Measurements from ENCODE around the gene ERGIC3. TPM values are rescaled to one million over a fixed set of nuclear protein-coding genes. Genes with fewer than 3 reads are reported as not detected.

ERGIC3 gene
- total RNA-seq, 1 donor from 2014 or later = 328 TPM

DNA sequence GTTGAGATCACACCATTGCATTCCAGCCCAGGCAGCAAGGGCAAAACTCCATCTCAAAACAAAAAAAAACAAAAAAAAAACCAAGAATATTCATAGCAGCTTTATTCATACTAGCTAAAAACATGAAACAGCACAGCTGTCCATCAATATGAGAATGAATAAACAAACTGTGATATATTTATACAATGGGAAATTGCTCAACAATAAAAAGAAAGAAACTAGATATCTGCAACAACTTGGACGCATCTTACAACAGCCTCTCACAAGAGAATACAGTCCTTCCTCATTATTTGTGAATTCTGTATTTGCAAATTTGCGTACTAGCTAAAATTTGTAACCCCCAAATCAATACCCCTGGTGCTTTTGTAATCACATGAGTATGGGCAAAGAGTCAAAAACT lies 45.6 kb downstream of the ERGIC3 start:
- H3K9me3 ChIP-seq (ENCODE audit: control insufficient read depth in 3 of 3, low read length in 3 of 3) = no peaks in the 10 kb centered on the region
- H3K4me1 ChIP-seq (ENCODE audit: control insufficient read depth in 3 of 3, insufficient read depth in 3 of 3, low read length in 3 of 3) = no peaks in the 10 kb centered on the region
- no peaks in the 10 kb centered on the region for H3K36me3 ChIP-seq (ENCODE audit: control insufficient read depth in 3 of 3, insufficient read depth in 3 of 3, low read length in 3 of 3)
- no peak overlapping the region for H3K27ac ChIP-seq (ENCODE audit: low read depth, low read length)
- no peak overlapping the region for H3K4me3 ChIP-seq (ENCODE audit: low read length in 3 of 3)
- no peaks in the 10 kb centered on the region for H3K27me3 ChIP-seq (ENCODE audit: control insufficient read depth in 3 of 3, insufficient read depth in 3 of 3, low read length in 3 of 3)
- no peak overlapping the region for H3K9ac ChIP-seq (ENCODE audit: low read depth in 1 of 3, low read length in 3 of 3)

DNA sequence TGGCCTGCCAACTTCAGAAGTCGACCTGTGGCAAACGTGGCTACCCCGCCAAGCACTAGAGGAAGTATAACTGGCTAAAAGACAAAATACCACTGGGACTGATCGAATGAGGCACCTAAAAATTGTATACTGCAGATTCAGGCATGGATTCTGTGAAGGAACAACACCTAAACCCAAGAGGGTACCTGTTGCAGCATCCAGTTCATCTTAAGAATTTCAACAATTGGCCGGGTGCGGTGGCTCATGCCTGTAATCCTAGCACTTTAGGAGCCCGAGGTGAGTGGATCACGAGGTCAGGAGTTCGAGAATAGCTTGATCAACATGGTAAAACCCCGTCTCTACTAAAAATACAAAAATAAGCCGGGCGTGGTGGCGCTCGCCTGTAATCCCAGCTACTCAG lies 46.5 kb downstream of the ERGIC3 start:
- Histone ChIP-seq H3K9me3 (ENCODE audit: control insufficient read depth in 3 of 3, low read length in 3 of 3) (no peaks in the 10 kb centered on the region), H3K36me3 (ENCODE audit: control insufficient read depth in 3 of 3, insufficient read depth in 3 of 3, low read length in 3 of 3) (no peaks in the 10 kb centered on the region), H3K4me1 (ENCODE audit: control insufficient read depth in 3 of 3, insufficient read depth in 3 of 3, low read length in 3 of 3) (no peaks in the 10 kb centered on the region), H3K27me3 (ENCODE audit: control insufficient read depth in 3 of 3, insufficient read depth in 3 of 3, low read length in 3 of 3) (no peaks in the 10 kb centered on the region), H3K27ac (ENCODE audit: low read depth, low read length) (no peak overlapping the region), H3K9ac (ENCODE audit: low read depth in 1 of 3, low read length in 3 of 3) (no peak overlapping the region), H3K4me3 (ENCODE audit: low read length in 3 of 3) (no peak overlapping the region)

DNA sequence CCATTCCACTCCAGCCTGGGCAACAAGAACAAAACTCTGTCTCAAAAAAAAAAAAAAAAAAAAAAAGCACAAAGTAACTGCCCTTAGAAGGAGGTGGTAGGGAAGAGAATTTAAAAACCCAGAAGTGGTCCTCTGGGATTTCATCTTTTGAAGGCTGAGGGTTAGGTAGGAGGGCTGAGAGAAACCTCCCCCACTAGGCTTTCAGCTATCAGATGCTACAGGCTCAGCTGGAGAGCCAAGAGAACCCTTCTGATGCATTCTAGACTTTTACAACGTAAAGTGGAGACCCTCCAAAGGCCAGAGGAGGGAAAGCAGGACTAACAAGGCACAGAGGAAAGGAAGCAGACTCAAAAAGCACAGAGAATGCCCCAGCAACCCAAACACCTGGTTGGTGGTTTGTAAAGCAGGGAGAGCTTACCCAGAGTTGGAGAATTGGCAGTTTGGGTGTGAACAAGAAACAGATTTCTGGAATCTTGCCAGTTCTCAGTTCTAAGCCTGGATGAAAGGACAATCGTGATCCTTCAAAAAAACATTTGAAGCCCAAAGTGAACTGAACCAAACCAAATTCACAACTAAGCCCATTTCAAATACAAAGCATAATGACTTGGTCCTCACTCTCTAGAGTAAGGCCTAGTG lies 50.6 kb downstream of the ERGIC3 start:
- no peaks in the 10 kb centered on the region for H3K9me3 ChIP-seq (ENCODE audit: control insufficient read depth in 3 of 3, low read length in 3 of 3)

GRCh38 chr20:35595456-35595855 lies 53.6 kb downstream of the ERGIC3 start:
- Histone ChIP-seq H3K36me3 (ENCODE audit: control insufficient read depth in 3 of 3, insufficient read depth in 3 of 3, low read length in 3 of 3) (no peaks in the 10 kb centered on the region), H3K4me3 (ENCODE audit: low read length in 3 of 3) (no peak overlapping the region), H3K27ac (ENCODE audit: low read depth, low read length) (no peak overlapping the region), H3K9ac (ENCODE audit: low read depth in 1 of 3, low read length in 3 of 3) (no peak overlapping the region), H3K27me3 (ENCODE audit: control insufficient read depth in 3 of 3, insufficient read depth in 3 of 3, low read length in 3 of 3) (peaks cover 5 to 11% (median 7%) of the 10 kb centered on the region in 3 donors), H3K4me1 (ENCODE audit: control insufficient read depth in 3 of 3, insufficient read depth in 3 of 3, low read length in 3 of 3) (peaks cover 0 to under 1% (median 0%) of the 10 kb centered on the region in 3 donors), H3K9me3 (ENCODE audit: control insufficient read depth in 3 of 3, low read length in 3 of 3) (no peaks in the 10 kb centered on the region)

More for the DNA sequence above, 50.6 kb downstream of the ERGIC3 start:
- Histone ChIP-seq H3K27ac (ENCODE audit: low read depth, low read length) (no peak overlapping the region), H3K9ac (ENCODE audit: low read depth in 1 of 3, low read length in 3 of 3) (no peak overlapping the region), H3K4me1 (ENCODE audit: control insufficient read depth in 3 of 3, insufficient read depth in 3 of 3, low read length in 3 of 3) (no peaks in the 10 kb centered on the region), H3K27me3 (ENCODE audit: control insufficient read depth in 3 of 3, insufficient read depth in 3 of 3, low read length in 3 of 3) (no peaks in the 10 kb centered on the region), H3K4me3 (ENCODE audit: low read length in 3 of 3) (no peak overlapping the region), H3K36me3 (ENCODE audit: control insufficient read depth in 3 of 3, insufficient read depth in 3 of 3, low read length in 3 of 3) (no peaks in the 10 kb centered on the region)

GRCh38 chr20:35595901-35596300 lies 54.0 kb downstream of the ERGIC3 start:
- H3K36me3 ChIP-seq (ENCODE audit: control insufficient read depth in 3 of 3, insufficient read depth in 3 of 3, low read length in 3 of 3) = no peaks in the 10 kb centered on the region

DNA sequence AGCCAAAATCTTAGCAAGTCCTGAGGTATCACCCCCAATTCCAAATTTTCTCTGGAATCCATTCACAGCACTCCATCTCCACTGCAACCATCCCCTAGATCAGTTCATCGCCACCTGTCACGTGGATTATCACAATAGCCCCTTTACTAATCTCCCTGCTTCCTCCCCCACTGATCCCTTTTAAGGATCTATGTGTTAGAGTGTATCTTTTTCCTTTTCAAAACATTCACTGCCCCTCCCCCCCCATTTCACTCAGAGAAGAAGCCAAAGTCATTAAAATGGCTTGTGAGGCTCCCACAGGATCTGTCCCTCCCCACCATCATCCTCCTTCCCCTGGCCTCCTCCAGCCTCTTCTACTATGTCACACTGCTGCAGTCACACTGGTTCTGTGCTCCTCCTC lies 55.3 kb downstream of the ERGIC3 start:
- H3K9me3 ChIP-seq (ENCODE audit: control insufficient read depth in 3 of 3, low read length in 3 of 3) = no peaks in the 10 kb centered on the region

More at GRCh38 chr20:35595901-35596300, 54.0 kb downstream of the ERGIC3 start:
- no peak overlapping the region for H3K27ac ChIP-seq (ENCODE audit: low read depth, low read length)
- peaks cover 5 to 14% (median 10%) of the 10 kb centered on the region in 3 donors for H3K27me3 ChIP-seq (ENCODE audit: control insufficient read depth in 3 of 3, insufficient read depth in 3 of 3, low read length in 3 of 3)
- peaks cover 4% of the 10 kb centered on the region in 3 donors for H3K4me1 ChIP-seq (ENCODE audit: control insufficient read depth in 3 of 3, insufficient read depth in 3 of 3, low read length in 3 of 3)
- H3K9ac ChIP-seq (ENCODE audit: low read depth in 1 of 3, low read length in 3 of 3) = no peak overlapping the region
- no peaks in the 10 kb centered on the region for H3K9me3 ChIP-seq (ENCODE audit: control insufficient read depth in 3 of 3, low read length in 3 of 3)
- H3K4me3 ChIP-seq (ENCODE audit: low read length in 3 of 3) = no peak overlapping the region

GRCh38 chr20:35598476-35598875 lies 56.6 kb downstream of the ERGIC3 start:
- no peak overlapping the region for H3K27ac ChIP-seq (ENCODE audit: low read depth, low read length)
- no peaks in the 10 kb centered on the region for H3K9me3 ChIP-seq (ENCODE audit: control insufficient read depth in 3 of 3, low read length in 3 of 3)
- peaks cover 9 to 19% (median 15%) of the 10 kb centered on the region in 3 donors for H3K4me1 ChIP-seq (ENCODE audit: control insufficient read depth in 3 of 3, insufficient read depth in 3 of 3, low read length in 3 of 3)
- no peaks in the 10 kb centered on the region for H3K36me3 ChIP-seq (ENCODE audit: control insufficient read depth in 3 of 3, insufficient read depth in 3 of 3, low read length in 3 of 3)
- no peak overlapping the region for H3K4me3 ChIP-seq (ENCODE audit: low read length in 3 of 3)
- H3K9ac ChIP-seq (ENCODE audit: low read depth in 1 of 3, low read length in 3 of 3) = no peak overlapping the region
- peaks cover 9 to 17% (median 15%) of the 10 kb centered on the region in 3 donors for H3K27me3 ChIP-seq (ENCODE audit: control insufficient read depth in 3 of 3, insufficient read depth in 3 of 3, low read length in 3 of 3)

More for the DNA sequence above, 55.3 kb downstream of the ERGIC3 start:
- no peaks in the 10 kb centered on the region for H3K36me3 ChIP-seq (ENCODE audit: control insufficient read depth in 3 of 3, insufficient read depth in 3 of 3, low read length in 3 of 3)
- H3K4me3 ChIP-seq (ENCODE audit: low read length in 3 of 3) = no peak overlapping the region
- no peak overlapping the region for H3K27ac ChIP-seq (ENCODE audit: low read depth, low read length)
- H3K4me1 ChIP-seq (ENCODE audit: control insufficient read depth in 3 of 3, insufficient read depth in 3 of 3, low read length in 3 of 3) = peaks cover 9 to 17% (median 15%) of the 10 kb centered on the region in 3 donors
- H3K9ac ChIP-seq (ENCODE audit: low read depth in 1 of 3, low read length in 3 of 3) = no peak overlapping the region
- H3K27me3 ChIP-seq (ENCODE audit: control insufficient read depth in 3 of 3, insufficient read depth in 3 of 3, low read length in 3 of 3) = peaks cover 6 to 17% (median 15%) of the 10 kb centered on the region in 3 donors

- H3K4me3 ChIP-seq (ENCODE audit: low read length in 3 of 3) = no peak overlapping the region
- no peak overlapping the region for H3K27ac ChIP-seq (ENCODE audit: low read depth, low read length)
- peaks cover 9 to 17% (median 15%) of the 10 kb centered on the region in 3 donors for H3K27me3 ChIP-seq (ENCODE audit: control insufficient read depth in 3 of 3, insufficient read depth in 3 of 3, low read length in 3 of 3)
- no peaks in the 10 kb centered on the region for H3K36me3 ChIP-seq (ENCODE audit: control insufficient read depth in 3 of 3, insufficient read depth in 3 of 3, low read length in 3 of 3)
- no peaks in the 10 kb centered on the region for H3K9me3 ChIP-seq (ENCODE audit: control insufficient read depth in 3 of 3, low read length in 3 of 3)
- H3K9ac ChIP-seq (ENCODE audit: low read depth in 1 of 3, low read length in 3 of 3) = no peak overlapping the region
- H3K4me1 ChIP-seq (ENCODE audit: control insufficient read depth in 3 of 3, insufficient read depth in 3 of 3, low read length in 3 of 3) = peaks cover 9 to 19% (median 15%) of the 10 kb centered on the region in 3 donors
These were observed 57.3 kb downstream of the ERGIC3 start for GRCh38 chr20:35598899-35599775.

- Histone ChIP-seq H3K9ac (ENCODE audit: low read depth in 1 of 3, low read length in 3 of 3) (no peak overlapping the region), H3K27me3 (ENCODE audit: control insufficient read depth in 3 of 3, insufficient read depth in 3 of 3, low read length in 3 of 3) (peaks cover 9 to 17% (median 15%) of the 10 kb centered on the region in 3 donors), H3K4me1 (ENCODE audit: control insufficient read depth in 3 of 3, insufficient read depth in 3 of 3, low read length in 3 of 3) (peaks cover 9 to 19% (median 15%) of the 10 kb centered on the region in 3 donors), H3K27ac (ENCODE audit: low read depth, low read length) (no peak overlapping the region), H3K9me3 (ENCODE audit: control insufficient read depth in 3 of 3, low read length in 3 of 3) (no peaks in the 10 kb centered on the region), H3K36me3 (ENCODE audit: control insufficient read depth in 3 of 3, insufficient read depth in 3 of 3, low read length in 3 of 3) (no peaks in the 10 kb centered on the region), H3K4me3 (ENCODE audit: low read length in 3 of 3) (no peak overlapping the region)
These were observed 57.9 kb downstream of the ERGIC3 start for GRCh38 chr20:35599776-35600120.

Data from skeletal muscle tissue (tissue), 4 donors.